Breast epithelium (tissue), 4 donors: Measurements from ENCODE around the gene MACROH2A2. TPM values are rescaled to one million over a fixed set of nuclear protein-coding genes. Genes with fewer than 3 reads are reported as not detected.

Source experiments
- DNase-seq, 2 donors: peaks; one replicate each; pipeline ENCODE4 v3.0.0-alpha.2; 2019; ENCODE audit warnings: low spot score in 2 of 2
- H3K27ac ChIP-seq, 2 donors: fragments of 200-600 bp; sonication (generic) in 1 of 2; one replicate each; pipeline ENCODE4 v1.5.1; 2016 to 2019; ENCODE audit warnings: mild to moderate bottlenecking in 1 of 2
- H3K27me3 ChIP-seq, 2 donors: fragments of 200-600 bp; sonication (generic) in 1 of 2; one replicate each; pipeline versions ENCODE4 v1.5.1 to v1.6.0; 2017 to 2019; ENCODE audit warnings: control low read depth in 1 of 2, mild to moderate bottlenecking in 1 of 2
- H3K36me3 ChIP-seq: fragments of 200-600 bp; one replicate; pipeline ENCODE4 v1.5.1; 2019
- H3K4me1 ChIP-seq, 2 donors: fragments of 200-600 bp; sonication (generic); one replicate each; pipeline ENCODE4 v1.5.1; 2016 to 2019; ENCODE audit warnings: control low read depth in 1 of 2
- H3K4me3 ChIP-seq, 3 donors: fragments of 200-600 bp; sonication (generic); 1 replicate in 2 of 3; 2 replicates in 1 of 3; pipeline ENCODE4 v1.5.1; 2016 to 2019; ENCODE audit warnings: mild to moderate bottlenecking in 3 of 3, moderate library complexity in 2 of 3
- H3K9me3 ChIP-seq, 2 donors: fragments of 200-600 bp; sonication (generic) in 1 of 2; one replicate each; pipeline ENCODE4 v1.5.1; 2016 to 2019; ENCODE audit warnings: control low read depth in 1 of 2
- POLR2A ChIP-seq: fragments of 450-650 bp; IDR thresholded peaks from one replicate; pipeline ENCODE4 v1.6.1; 2016; ENCODE audit warnings: antibody characterized with exemption, mild to moderate bottlenecking, moderate library complexity
- POLR2AphosphoS5 ChIP-seq, 3 donors: sonication (generic); formaldehyde crosslinking; IDR thresholded peaks; one replicate each; pipeline ENCODE4 v1.6.1; 2017; ENCODE audit warnings: antibody characterized with exemption in 3 of 3
- intact Hi-C: fragments of 100-400 bp; cut with DNase I; formaldehyde crosslinking; loops from one replicate; pipeline ENCODE4 v1.15.1; 2023; ENCODE audit warnings: low total_unique reads
- total RNA-seq, 3 donors: library from RNA; depleted of rRNA; stranded (reverse); fragments of >200 nt; gene quantifications; one replicate each; pipeline ENCODE4 v1.1.0, GENCODE V29; 2016
- TF ChIP-seq, protein P1 (sequence below), 3 donors: fragments of 450-650 bp; IDR thresholded peaks; one replicate each; pipeline ENCODE4 v1.5.1; 2016 to 2017; ENCODE audit warnings: antibody characterized with exemption in 3 of 3, mild to moderate bottlenecking in 3 of 3, moderate library complexity in 3 of 3

Gene MACROH2A2
- total RNA-seq, 3 donors from 2014 or later, result 4.8 to 19.5 (median 15.4) TPM

DNA sequence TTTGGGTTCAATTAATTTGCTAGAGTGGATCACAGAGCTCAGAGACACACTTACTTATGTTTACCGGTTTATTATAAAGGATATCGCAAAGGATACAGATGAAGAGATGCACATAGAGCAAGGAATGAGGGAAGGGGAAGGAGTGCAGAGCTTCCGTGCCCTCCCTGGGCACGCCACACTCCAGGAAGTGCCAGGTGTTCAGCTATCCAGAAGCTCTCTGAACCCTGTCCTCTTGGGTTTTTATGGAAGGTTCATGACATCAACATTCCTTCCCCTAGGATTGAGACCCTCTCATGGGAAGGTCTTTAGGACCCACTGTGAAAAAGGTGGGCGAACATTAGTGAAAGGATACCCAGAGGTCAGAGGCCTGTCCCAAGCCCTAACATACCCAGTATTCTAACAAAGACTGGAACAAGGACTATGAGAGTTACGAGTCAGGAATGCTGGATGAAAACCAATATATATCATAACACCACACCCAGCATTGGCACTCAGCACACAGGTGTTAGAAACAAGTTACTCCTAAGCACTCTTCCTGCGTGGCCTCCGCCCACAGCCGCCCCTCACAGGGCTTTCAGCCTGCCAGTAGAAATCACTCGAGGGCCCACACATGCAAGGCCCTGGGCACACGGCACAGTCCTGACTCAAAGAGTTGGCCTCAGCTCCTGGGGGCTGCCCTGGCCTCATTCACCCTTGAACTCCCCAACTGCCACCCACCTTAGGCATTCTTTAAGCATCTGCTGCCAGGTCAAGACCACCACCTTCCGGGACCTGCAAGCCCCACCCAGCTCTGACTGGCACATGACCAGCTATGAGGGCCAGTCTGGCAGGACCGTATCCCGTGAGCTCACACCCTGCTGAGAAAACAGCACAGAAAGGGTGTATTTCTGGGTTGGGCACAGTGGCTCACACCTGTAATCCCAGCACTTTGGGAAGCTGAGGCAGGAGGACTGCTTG is 85.6 kb downstream of the MACROH2A2 start:
- Histone ChIP-seq H3K36me3 (no peaks in the 10 kb centered on the region), H3K9me3 (no peaks in the 10 kb centered on the region), H3K27me3 (no peaks in the 10 kb centered on the region), H3K27ac (no peak overlapping the region), H3K4me1 (no peaks in the 10 kb centered on the region), H3K4me3 (no peak overlapping the region)
- DNase-seq, result no peak
- intact Hi-C loops, result no loop called here
- TF ChIP-seq POLR2A, result no peak
- no peak for TF ChIP-seq POLR2AphosphoS5 (IDR thresholded peaks at IDR 0.05)
- TF ChIP-seq, protein P1, sequence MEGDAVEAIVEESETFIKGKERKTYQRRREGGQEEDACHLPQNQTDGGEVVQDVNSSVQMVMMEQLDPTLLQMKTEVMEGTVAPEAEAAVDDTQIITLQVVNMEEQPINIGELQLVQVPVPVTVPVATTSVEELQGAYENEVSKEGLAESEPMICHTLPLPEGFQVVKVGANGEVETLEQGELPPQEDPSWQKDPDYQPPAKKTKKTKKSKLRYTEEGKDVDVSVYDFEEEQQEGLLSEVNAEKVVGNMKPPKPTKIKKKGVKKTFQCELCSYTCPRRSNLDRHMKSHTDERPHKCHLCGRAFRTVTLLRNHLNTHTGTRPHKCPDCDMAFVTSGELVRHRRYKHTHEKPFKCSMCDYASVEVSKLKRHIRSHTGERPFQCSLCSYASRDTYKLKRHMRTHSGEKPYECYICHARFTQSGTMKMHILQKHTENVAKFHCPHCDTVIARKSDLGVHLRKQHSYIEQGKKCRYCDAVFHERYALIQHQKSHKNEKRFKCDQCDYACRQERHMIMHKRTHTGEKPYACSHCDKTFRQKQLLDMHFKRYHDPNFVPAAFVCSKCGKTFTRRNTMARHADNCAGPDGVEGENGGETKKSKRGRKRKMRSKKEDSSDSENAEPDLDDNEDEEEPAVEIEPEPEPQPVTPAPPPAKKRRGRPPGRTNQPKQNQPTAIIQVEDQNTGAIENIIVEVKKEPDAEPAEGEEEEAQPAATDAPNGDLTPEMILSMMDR (IDR thresholded peaks at IDR 0.05), result no peak

DNA sequence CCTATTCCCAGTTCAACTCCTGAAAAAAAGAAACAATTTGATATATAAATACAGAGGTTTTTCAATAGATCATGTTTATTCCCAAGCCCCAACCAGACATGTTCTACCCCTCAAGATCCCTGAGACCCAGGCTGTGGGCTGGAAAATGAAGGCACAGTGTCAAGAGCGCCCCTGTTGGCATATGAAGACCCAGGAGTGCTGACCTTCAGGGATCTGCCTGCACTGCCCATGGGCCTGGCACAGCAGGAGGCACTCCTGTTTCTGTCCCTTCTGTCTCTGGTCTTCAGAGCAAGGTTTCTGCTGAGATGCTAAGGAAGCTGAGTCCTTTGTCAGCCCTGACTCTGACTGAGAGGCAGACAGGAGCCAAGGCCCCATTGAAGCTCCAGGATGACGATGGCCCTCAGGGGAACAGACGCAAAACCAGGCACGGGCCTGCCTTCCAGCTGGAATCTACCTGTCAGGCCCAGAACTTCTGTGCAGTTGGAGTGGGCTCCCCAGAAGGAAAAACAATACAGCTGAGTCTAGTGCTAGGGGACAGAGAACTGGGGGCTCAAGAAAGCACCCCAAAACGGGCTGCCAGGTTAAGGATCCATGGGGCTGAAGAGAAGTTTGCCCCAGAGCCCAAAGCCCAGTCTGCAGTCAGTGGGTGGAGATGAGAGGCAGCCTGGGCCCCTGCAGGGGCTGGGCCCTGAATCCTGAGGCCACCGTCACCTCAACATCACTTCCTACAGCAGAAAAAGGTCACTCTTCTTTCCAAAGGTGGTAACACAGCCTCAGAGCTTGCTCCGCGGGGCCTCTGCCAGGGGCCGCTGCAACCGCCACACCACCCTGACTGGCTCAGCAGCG is 86.7 kb downstream of the MACROH2A2 start:
- intact Hi-C loops, result no loop called here
- Histone ChIP-seq H3K4me3 (no peak overlapping the region), H3K4me1 (no peaks in the 10 kb centered on the region), H3K27ac (no peak overlapping the region), H3K27me3 (no peaks in the 10 kb centered on the region), H3K36me3 (no peaks in the 10 kb centered on the region), H3K9me3 (no peaks in the 10 kb centered on the region)
- DNase-seq, result no peak
- TF ChIP-seq POLR2AphosphoS5 (IDR thresholded peaks at IDR 0.05) (no peak), POLR2A (no peak)
- TF ChIP-seq, protein P1 (IDR thresholded peaks at IDR 0.05), result no peak

DNA sequence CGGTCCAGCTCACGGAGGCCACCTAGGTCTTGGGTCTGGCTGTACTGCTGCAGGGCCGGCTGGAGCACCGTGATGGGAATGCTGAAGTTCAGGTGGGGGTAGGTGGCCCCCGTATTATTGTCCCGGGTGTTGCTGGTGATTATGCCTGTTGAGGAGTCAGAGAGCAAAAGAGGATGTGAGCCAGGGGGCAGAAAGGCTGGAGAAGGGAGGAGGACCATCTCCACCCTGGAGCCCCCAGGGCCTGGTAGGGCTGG is 87.3 kb downstream of the MACROH2A2 start:
- Histone ChIP-seq H3K36me3 (no peaks in the 10 kb centered on the region), H3K27ac (no peak overlapping the region), H3K4me1 (peaks cover 0 to 5% of the 10 kb centered on the region in 2 donors), H3K4me3 (no peak overlapping the region), H3K9me3 (no peaks in the 10 kb centered on the region), H3K27me3 (no peaks in the 10 kb centered on the region)
- DNase-seq, result no peak
- intact Hi-C loops, result no loop called here
- TF ChIP-seq POLR2AphosphoS5 (IDR thresholded peaks at IDR 0.05), result no peak

DNA sequence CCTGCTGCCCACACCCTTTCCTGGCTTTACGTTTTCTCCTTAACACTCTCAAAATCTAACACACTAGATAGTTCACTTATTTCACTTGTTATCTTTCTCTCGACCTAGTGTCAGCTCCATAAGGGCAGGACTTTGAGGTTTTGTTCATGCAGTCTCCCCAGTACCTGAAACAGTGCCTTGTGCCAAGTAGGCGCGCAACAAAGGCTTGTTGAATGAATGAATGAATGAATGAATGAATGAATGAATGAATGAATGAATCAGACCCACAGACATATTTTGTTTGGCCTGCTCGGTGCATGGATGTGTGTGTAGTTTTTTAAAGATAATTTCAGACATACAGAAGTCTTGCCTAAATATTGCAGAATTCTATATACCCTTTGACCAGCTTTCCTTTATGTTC is 87.7 kb downstream of the MACROH2A2 start:
- intact Hi-C loops, result no loop called here
- Histone ChIP-seq H3K27ac (no peak overlapping the region), H3K9me3 (no peaks in the 10 kb centered on the region), H3K4me3 (no peak overlapping the region), H3K36me3 (no peaks in the 10 kb centered on the region), H3K4me1 (peaks cover 0 to 5% of the 10 kb centered on the region in 2 donors), H3K27me3 (no peaks in the 10 kb centered on the region)
- TF ChIP-seq POLR2AphosphoS5 (IDR thresholded peaks at IDR 0.05) (no peak), POLR2A (no peak)
- TF ChIP-seq, protein P1 (IDR thresholded peaks at IDR 0.05), result no peak
- DNase-seq, result no peak

DNA sequence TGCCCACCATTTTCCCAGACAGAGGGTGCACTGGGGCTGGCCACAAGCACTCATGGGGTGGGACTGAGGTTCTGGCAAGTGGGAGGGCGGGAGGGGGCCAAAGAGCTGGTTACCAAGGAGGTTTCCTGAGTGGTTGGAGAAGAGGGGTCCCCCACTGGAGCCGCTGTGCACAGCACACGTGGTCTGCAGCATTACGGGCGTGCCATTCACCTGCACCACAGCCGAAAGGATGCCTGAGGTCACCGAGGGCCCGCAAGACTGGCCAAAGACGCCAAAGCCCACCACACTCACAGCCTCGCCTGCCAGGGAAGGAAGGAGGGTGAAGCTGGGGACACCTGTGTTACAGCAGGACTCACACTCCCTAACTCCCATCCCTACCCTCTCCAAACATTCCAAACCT is 89.9 kb downstream of the MACROH2A2 start:
- H3K4me1 ChIP-seq, result peaks cover 0 to 5% of the 10 kb centered on the region in 2 donors
- H3K4me3 ChIP-seq, result no peak overlapping the region
- no peak for DNase-seq
- no peak overlapping the region for H3K27ac ChIP-seq
- no peaks in the 10 kb centered on the region for H3K36me3 ChIP-seq
- TF ChIP-seq POLR2AphosphoS5 (IDR thresholded peaks at IDR 0.05) (no peak), POLR2A (no peak)
- TF ChIP-seq, protein P1 (IDR thresholded peaks at IDR 0.05), result no peak
- intact Hi-C loops, result no loop called here
- no peaks in the 10 kb centered on the region for H3K27me3 ChIP-seq
- H3K9me3 ChIP-seq, result no peaks in the 10 kb centered on the region
